Measurements from ENCODE around the gene ABHD12. TPM values are rescaled to one million over a fixed set of nuclear protein-coding genes. Genes with fewer than 3 reads are reported as not detected.

ABHD12 gene
- total RNA-seq, 4 donors from 2014 or later: 11.9 to 18.4 (median 13.8) TPM

GRCh38 chr20:25253606-25254275 lies 136.9 kb downstream of the ABHD12 start:
- no peak overlapping the region for H3K4me3 ChIP-seq
- peaks cover 36 to 50% of the 10 kb centered on the region in 2 donors for H3K4me1 ChIP-seq
- H3K36me3 ChIP-seq: no peaks in the 10 kb centered on the region
- no peak for DNase-seq
- intact Hi-C loops (cut with DNase I; ENCODE audit: low total_unique reads): no loop called here
- no peak overlapping the region for H3K27ac ChIP-seq
- no peaks in the 10 kb centered on the region for H3K9me3 ChIP-seq
- ATAC-seq: no peak
- TF ChIP-seq CTCF (IDR thresholded peaks at IDR 0.05 in 4 of 5, conservative IDR thresholded peaks at IDR 0.05 in 1 of 5): no peak
- TF ChIP-seq POLR2A (IDR thresholded peaks at IDR 0.05): no peak
- no peaks in the 10 kb centered on the region for H3K27me3 ChIP-seq
- in situ Hi-C loops (cut with MboI; ENCODE audit: low sequenced_read_pairs in 4 of 4): loop anchor here in 2 of 4 donors (25.0 kb wide), 2 partner anchors 134 to 266 kb away; partner anchors contain the start of genes ABHD12 (in 1 of the 2) and APMAP (in 1 of the 2)

- no peaks in the 10 kb centered on the region for H3K27me3 ChIP-seq
- H3K9me3 ChIP-seq: no peaks in the 10 kb centered on the region
- in situ Hi-C loops (cut with MboI; ENCODE audit: low sequenced_read_pairs in 4 of 4): loop anchor here in 2 of 4 donors (25.0 kb wide), 2 partner anchors 134 to 266 kb away; partner anchors contain the start of genes ABHD12 (in 1 of the 2) and APMAP (in 1 of the 2)
- H3K4me1 ChIP-seq: peaks cover 38 to 50% of the 10 kb centered on the region in 2 donors
- H3K27ac ChIP-seq: no peak overlapping the region
- H3K4me3 ChIP-seq: no peak overlapping the region
- intact Hi-C loops (cut with DNase I; ENCODE audit: low total_unique reads): no loop called here
- ATAC-seq (no peak), DNase-seq (no peak)
- no peak for TF ChIP-seq CTCF (IDR thresholded peaks at IDR 0.05 in 4 of 5, conservative IDR thresholded peaks at IDR 0.05 in 1 of 5)
- no peak for TF ChIP-seq POLR2A (IDR thresholded peaks at IDR 0.05)
- no peaks in the 10 kb centered on the region for H3K36me3 ChIP-seq
These were observed 137.8 kb downstream of the ABHD12 start for GRCh38 chr20:25252686-25253421.

GRCh38 chr20:25252230-25252651 lies 138.4 kb downstream of the ABHD12 start:
- TF ChIP-seq POLR2A (IDR thresholded peaks at IDR 0.05) (no peak), CTCF (IDR thresholded peaks at IDR 0.05 in 4 of 5, conservative IDR thresholded peaks at IDR 0.05 in 1 of 5) (no peak)
- no peaks in the 10 kb centered on the region for H3K27me3 ChIP-seq
- no peaks in the 10 kb centered on the region for H3K9me3 ChIP-seq
- peaks cover 40 to 51% of the 10 kb centered on the region in 2 donors for H3K4me1 ChIP-seq
- no peaks in the 10 kb centered on the region for H3K36me3 ChIP-seq
- ATAC-seq (no peak), DNase-seq (no peak)
- H3K27ac ChIP-seq: no peak overlapping the region
- in situ Hi-C loops (cut with MboI; ENCODE audit: low sequenced_read_pairs in 4 of 4): loop anchor here in 2 of 4 donors (25.0 kb wide), 2 partner anchors 135 to 265 kb away; partner anchors contain the start of genes ABHD12 (in 1 of the 2) and APMAP (in 1 of the 2)
- intact Hi-C loops (cut with DNase I; ENCODE audit: low total_unique reads): no loop called here
- no peak overlapping the region for H3K4me3 ChIP-seq

GRCh38 chr20:25251558-25251957 lies 139.1 kb downstream of the ABHD12 start:
- in situ Hi-C loops (cut with MboI; ENCODE audit: low sequenced_read_pairs in 4 of 4) (loop anchor here in 2 of 4 donors (25.0 kb wide), 2 partner anchors 136 to 264 kb away; partner anchors contain the start of genes ABHD12 (in 1 of the 2) and APMAP (in 1 of the 2)), intact Hi-C loops (cut with DNase I; ENCODE audit: low total_unique reads) (no loop called here)
- TF ChIP-seq CTCF (IDR thresholded peaks at IDR 0.05 in 4 of 5, conservative IDR thresholded peaks at IDR 0.05 in 1 of 5): no peak
- no peak for TF ChIP-seq POLR2A (IDR thresholded peaks at IDR 0.05)
- Histone ChIP-seq H3K27ac (no peak overlapping the region), H3K4me3 (no peak overlapping the region), H3K4me1 (peaks cover 39 to 55% of the 10 kb centered on the region in 2 donors), H3K27me3 (no peaks in the 10 kb centered on the region), H3K9me3 (no peaks in the 10 kb centered on the region), H3K36me3 (no peaks in the 10 kb centered on the region)
- no peak for ATAC-seq
- no peak for DNase-seq
